SK-N-MC (cell line): ENCODE data around the gene CIAO3.

Source experiments
- EZH2 ChIP-seq: fragments of 200-600 bp; sonication (generic); IDR thresholded peaks from one replicate; pipeline ENCODE4 v1.6.1; 2017; ENCODE audit warnings: antibody characterized with exemption
- FOXP2 ChIP-seq: optimal IDR thresholded peaks from 2 replicates; pipeline ENCODE3; 2011; ENCODE audit warnings: mild to moderate bottlenecking, moderate library complexity; ENCODE audit not compliant: insufficient read depth; ENCODE audit errors: extremely low read length, control extremely low read depth
- POLR2AphosphoS5 ChIP-seq: IDR thresholded peaks from 2 replicates; pipeline ENCODE4 v1.6.1; 2012; ENCODE audit warnings: mild to moderate bottlenecking, low read depth, low read length, borderline replicate concordance

GRCh38 chr16:722835-723633 lies 17.8 kb downstream of the CIAO3 start:
- TF ChIP-seq EZH2 (no peak), POLR2AphosphoS5 (no peak), FOXP2 (no peak)
